ENCODE measurements around the gene CD69. TPM values are rescaled to one million over a fixed set of nuclear protein-coding genes. Genes with fewer than 3 reads are reported as not detected.

CD69 gene
- total and polyA plus RNA-seq, 2 donors (not counting 1 experiment from before 2014, with no cell fraction given) = 45.1 to 997 TPM

- CTCF ChIA-PET = interaction anchor here (0.9 to 10.7 kb wide), 22 partner anchors 8 to 466 kb away, joined by 3 to 629 read pairs (median 4); partner anchors contain the start of gene CD69
Measured at GRCh38 chr12:9796971-9797370, 36.3 kb upstream of the CD69 start.

GRCh38 chr12:9796346-9796745 is 35.6 kb upstream of the CD69 start:
- Histone ChIP-seq H3K4me2 (replicated peaks; ENCODE audit: low read depth, low read length, poor library complexity, severe bottlenecking) (no peak overlapping the region), H2AFZ (ENCODE audit: insufficient read depth, low read depth, low read length, poor library complexity, severe bottlenecking) (no peak overlapping the region), H3K27ac (ENCODE audit: low read length in 2 of 2) (no peak overlapping the region), H3K4me1 (ENCODE audit: control insufficient read depth in 2 of 2, insufficient read depth in 2 of 2, low read length in 2 of 2) (peaks cover 31 to 37% of the 10 kb centered on the region in 2 donors), H3K9ac (ENCODE audit: low read length) (no peak overlapping the region), H3K27me3 (replicated peaks in 1 of 4; ENCODE audit: control extremely low read depth in 1 of 4, control insufficient read depth in 3 of 4, insufficient read depth in 4 of 4, low read length in 3 of 4) (no peaks in the 10 kb centered on the region), H3K4me3 (ENCODE audit: control extremely low read depth in 1 of 5, extremely low read depth in 1 of 5, insufficient read depth in 1 of 5, low read depth in 2 of 5, low read length in 4 of 5) (no peak overlapping the region), H3K9me3 (ENCODE audit: control extremely low read depth in 1 of 3, control insufficient read depth in 2 of 3, insufficient read depth in 1 of 3, low read length in 2 of 3) (no peaks in the 10 kb centered on the region), H3K36me3 (replicated peaks in 1 of 2; ENCODE audit: control extremely low read depth in 1 of 2, control insufficient read depth in 1 of 2, extremely low read depth in 1 of 2, insufficient read depth in 2 of 2, low read length in 1 of 2) (no peaks in the 10 kb centered on the region), H4K20me1 (ENCODE audit: control insufficient read depth, insufficient read depth, low read length, poor library complexity, severe bottlenecking) (no peaks in the 10 kb centered on the region), H3K79me2 (ENCODE audit: control insufficient read depth, insufficient read depth, low read length) (peaks cover 26% of the 10 kb centered on the region)
- no CpG with 5 or more reads among the region's 5 CpGs for WGBS (ENCODE audit: insufficient coverage)
- TF ChIP-seq, protein P1, sequence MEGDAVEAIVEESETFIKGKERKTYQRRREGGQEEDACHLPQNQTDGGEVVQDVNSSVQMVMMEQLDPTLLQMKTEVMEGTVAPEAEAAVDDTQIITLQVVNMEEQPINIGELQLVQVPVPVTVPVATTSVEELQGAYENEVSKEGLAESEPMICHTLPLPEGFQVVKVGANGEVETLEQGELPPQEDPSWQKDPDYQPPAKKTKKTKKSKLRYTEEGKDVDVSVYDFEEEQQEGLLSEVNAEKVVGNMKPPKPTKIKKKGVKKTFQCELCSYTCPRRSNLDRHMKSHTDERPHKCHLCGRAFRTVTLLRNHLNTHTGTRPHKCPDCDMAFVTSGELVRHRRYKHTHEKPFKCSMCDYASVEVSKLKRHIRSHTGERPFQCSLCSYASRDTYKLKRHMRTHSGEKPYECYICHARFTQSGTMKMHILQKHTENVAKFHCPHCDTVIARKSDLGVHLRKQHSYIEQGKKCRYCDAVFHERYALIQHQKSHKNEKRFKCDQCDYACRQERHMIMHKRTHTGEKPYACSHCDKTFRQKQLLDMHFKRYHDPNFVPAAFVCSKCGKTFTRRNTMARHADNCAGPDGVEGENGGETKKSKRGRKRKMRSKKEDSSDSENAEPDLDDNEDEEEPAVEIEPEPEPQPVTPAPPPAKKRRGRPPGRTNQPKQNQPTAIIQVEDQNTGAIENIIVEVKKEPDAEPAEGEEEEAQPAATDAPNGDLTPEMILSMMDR (IDR thresholded peaks at IDR 0.05) = no peak
- no peak for TF ChIP-seq EZH2 (IDR thresholded peaks at IDR 0.05; ENCODE audit: borderline replicate concordance, insufficient read depth, low read depth, low read length, poor library complexity, severe bottlenecking)
- H3K27me3 Mint-ChIP-seq = no peaks in the 10 kb centered on the region
- intact Hi-C loops (cut with micrococcal nuclease) = loop anchor here (5.0 kb wide), 1 partner anchor 179 kb away; no protein-coding TSS in a partner anchor
- ChIA-PET CTCF (interaction anchor here (1.5 to 10.7 kb wide), 6 partner anchors 18 to 163 kb away, joined by 3 to 629 read pairs (median 6); partner anchors contain the start of gene CD69), POLR2A (interaction anchor here (1.5 kb wide), 1 partner anchor 38 kb away, joined by 4 read pairs; no protein-coding TSS in a partner anchor)
- peaks cover 46% of the 10 kb centered on the region for H3K4me1 Mint-ChIP-seq
- no peak overlapping the region for H3K27ac Mint-ChIP-seq
- DNase-seq (no peak), ATAC-seq (ENCODE audit: low read depth) (no peak)
- no peak overlapping the region for H3K4me3 Mint-ChIP-seq
- no peaks in the 10 kb centered on the region for H3K9me3 Mint-ChIP-seq (ENCODE audit: insufficient read depth)

More at GRCh38 chr12:9796971-9797370, 36.3 kb upstream of the CD69 start:
- H2AFZ ChIP-seq (ENCODE audit: insufficient read depth, low read depth, low read length, poor library complexity, severe bottlenecking) = no peak overlapping the region
- ATAC-seq (ENCODE audit: low read depth) = no peak
- peaks cover 31 to 35% of the 10 kb centered on the region in 2 donors for H3K4me1 ChIP-seq (ENCODE audit: control insufficient read depth in 2 of 2, insufficient read depth in 2 of 2, low read length in 2 of 2)
- Mint-ChIP-seq H3K9me3 (ENCODE audit: insufficient read depth) (no peaks in the 10 kb centered on the region), H3K27ac (no peak overlapping the region), H3K4me3 (no peak overlapping the region), H3K27me3 (no peaks in the 10 kb centered on the region), H3K4me1 (peaks cover 43% of the 10 kb centered on the region)
- no peaks in the 10 kb centered on the region for H3K9me3 ChIP-seq (ENCODE audit: control extremely low read depth in 1 of 3, control insufficient read depth in 2 of 3, insufficient read depth in 1 of 3, low read length in 2 of 3)
- H3K4me3 ChIP-seq (ENCODE audit: control extremely low read depth in 1 of 5, extremely low read depth in 1 of 5, insufficient read depth in 1 of 5, low read depth in 2 of 5, low read length in 4 of 5) = no peak overlapping the region
- H3K79me2 ChIP-seq (ENCODE audit: control insufficient read depth, insufficient read depth, low read length) = peaks cover 26% of the 10 kb centered on the region
- DNase-seq = no peak
- no peak overlapping the region for H3K4me2 ChIP-seq (replicated peaks; ENCODE audit: low read depth, low read length, poor library complexity, severe bottlenecking)
- H4K20me1 ChIP-seq (ENCODE audit: control insufficient read depth, insufficient read depth, low read length, poor library complexity, severe bottlenecking) = no peaks in the 10 kb centered on the region
- intact Hi-C loops (cut with micrococcal nuclease) = loop anchor here (5.0 kb wide), 1 partner anchor 180 kb away; no protein-coding TSS in a partner anchor
- H3K9ac ChIP-seq (ENCODE audit: low read length) = no peak overlapping the region
- POLR2A ChIA-PET = interaction anchor here (0.9 to 1.5 kb wide), 2 partner anchors 38 to 47 kb away, joined by 3 to 4 read pairs; no protein-coding TSS in a partner anchor
- H3K27me3 ChIP-seq (replicated peaks in 1 of 4; ENCODE audit: control extremely low read depth in 1 of 4, control insufficient read depth in 3 of 4, insufficient read depth in 4 of 4, low read length in 3 of 4) = no peaks in the 10 kb centered on the region
- TF ChIP-seq, protein P1 (IDR thresholded peaks at IDR 0.05) = no peak
- no peak for TF ChIP-seq EZH2 (IDR thresholded peaks at IDR 0.05; ENCODE audit: borderline replicate concordance, insufficient read depth, low read depth, low read length, poor library complexity, severe bottlenecking)
- H3K27ac ChIP-seq (ENCODE audit: low read length in 2 of 2) = no peak overlapping the region
- H3K36me3 ChIP-seq (replicated peaks in 1 of 2; ENCODE audit: control extremely low read depth in 1 of 2, control insufficient read depth in 1 of 2, extremely low read depth in 1 of 2, insufficient read depth in 2 of 2, low read length in 1 of 2) = no peaks in the 10 kb centered on the region
- WGBS (ENCODE audit: insufficient coverage) = no CpG with 5 or more reads among the region's 7 CpGs
